K562 (cell line): ENCODE results near the gene MN1. TPM values are rescaled to one million over a fixed set of nuclear protein-coding genes. Genes with fewer than 3 reads are reported as not detected.
"Not testable (repeated sequence)": the region's sequence is repeated elsewhere in the genome, so short reads cannot be mapped to it uniquely, and the experiment has no call there.

Experiments
- ATAC-seq: fragments of 200-7000 bp; cut with Tn5 transposase; 3 replicates; pipeline ENCODE4 v1.9.1; 2020; ENCODE audit warnings: moderate library complexity
- BruUV-seq: library from RNA; stranded (reverse); fragments of 400-500 nt; replicated peaks from 2 replicates; lab custom pipeline; 2021; lab: Mats Ljungman, UMichigan
- CTCF ChIA-PET: fragments of 300-600 bp; formaldehyde crosslinking; extraction: SDS; loops from one replicate; lab custom pipeline; 2021; ENCODE audit warnings: low intra/inter-chr PET ratio; lab: Yijun Ruan, JAX
- POLR2A ChIA-PET: fragments of 300-600, 350-650 bp; sonication (Branson Sonifier 250); formaldehyde crosslinking; extraction: SDS; loops from one replicate; lab custom pipeline; 2021; ENCODE audit warnings: antibody characterized with exemption, inconsistent platforms; lab: Yijun Ruan, JAX
- DNase-seq, 4 experiments: peaks; one replicate each; pipeline versions ENCODE4 v3.0.0 to v3.0.0-alpha.2; 2011 to 2018; ENCODE audit warnings: low spot score in 3 of 4, mixed read lengths in 3 of 4; ENCODE audit errors: extremely low read depth in 1 of 4
- FAIRE-seq: peaks from 2 replicates; lab custom pipeline; 2011; peaks lifted over from hg19 to GRCh38; lab: Jason Lieb, UNC
- H2AFZ ChIP-seq: 2 replicates; pipeline ENCODE4 v1.6.0; 2011; ENCODE audit warnings: low read depth, low read length, control low read depth, inconsistent platforms
- H3K27ac ChIP-seq: fragments of 200-600 bp; 3 replicates; pipeline ENCODE4 v1.8.0; 2011; ENCODE audit warnings: low read depth, mild to moderate bottlenecking, control low read depth, inconsistent platforms, low read length, moderate library complexity, mixed read lengths; ENCODE audit errors: extremely low read depth
- H3K27me3 ChIP-seq, 2 experiments: fragments of 300-600 bp in 1 of 2; 2 replicates in 1 of 2; 3 replicates in 1 of 2; pipeline versions ENCODE4 v1.6.0 to v1.8.0; 2011; ENCODE audit warnings: inconsistent platforms in 2 of 2, low read length in 2 of 2, mild to moderate bottlenecking in 1 of 2, mixed read lengths in 1 of 2, moderate library complexity in 1 of 2; ENCODE audit not compliant: control insufficient read depth in 2 of 2, insufficient read depth in 2 of 2
- H3K36me3 ChIP-seq: fragments of 300-600 bp; 3 replicates; pipeline ENCODE4 v1.8.0; 2011; ENCODE audit warnings: mild to moderate bottlenecking, low read length, inconsistent platforms; ENCODE audit not compliant: control insufficient read depth, insufficient read depth
- H3K4me1 ChIP-seq, 2 experiments: fragments of 200-600 bp in 1 of 2; replicated peaks in 1 of 2; 2 replicates in 1 of 2; 3 replicates in 1 of 2; pipeline versions ENCODE4 v1.5.1 to v1.8.0; 2011; ENCODE audit warnings: inconsistent platforms in 2 of 2, low read length in 2 of 2, mild to moderate bottlenecking in 1 of 2, mixed read lengths in 1 of 2, moderate library complexity in 1 of 2; ENCODE audit not compliant: control insufficient read depth in 2 of 2, insufficient read depth in 2 of 2
- H3K4me2 ChIP-seq: 2 replicates; pipeline ENCODE4 v1.6.1; 2011; ENCODE audit warnings: low read length, control low read depth, inconsistent platforms, mixed read lengths; ENCODE audit not compliant: insufficient read depth
- H3K4me3 ChIP-seq: fragments of 200-600 bp; sonication (generic), shearing (Covaris generic); 2 replicates; pipeline ENCODE4 v1.5.1; 2016; ENCODE audit warnings: control low read depth, inconsistent platforms
- H3K79me2 ChIP-seq: fragments of 200-600 bp; 3 replicates; pipeline ENCODE4 v1.8.0; 2011; ENCODE audit warnings: low read length, inconsistent platforms; ENCODE audit not compliant: control insufficient read depth, insufficient read depth
- H3K9ac ChIP-seq, 2 experiments: 2 replicates each; pipeline versions ENCODE4 v1.6.0 to v1.6.1; 2011; ENCODE audit warnings: low read depth in 2 of 2, low read length in 2 of 2, control low read depth in 1 of 2, inconsistent platforms in 1 of 2, mild to moderate bottlenecking in 1 of 2, mixed read lengths in 1 of 2; ENCODE audit not compliant: insufficient read depth in 1 of 2
- H3K9me1 ChIP-seq: one replicate; pipeline ENCODE4 v1.6.0; 2011; ENCODE audit warnings: inconsistent platforms, mild to moderate bottlenecking, low read length, moderate library complexity; ENCODE audit not compliant: control insufficient read depth, insufficient read depth
- H3K9me3 ChIP-seq: replicated peaks from 2 replicates; pipeline ENCODE4 v1.5.1; 2011; ENCODE audit warnings: low read depth, low read length, inconsistent platforms; ENCODE audit not compliant: control insufficient read depth, insufficient read depth
- H4K20me1 ChIP-seq: replicated peaks from 2 replicates; pipeline ENCODE4 v1.6.1; 2011; ENCODE audit warnings: low read length, inconsistent platforms, mixed read lengths; ENCODE audit not compliant: control insufficient read depth, insufficient read depth
- YBX1 ChIP-seq: fragments of 450-650 bp; IDR thresholded peaks from 2 replicates; pipeline ENCODE4 v1.7.1; 2016; ENCODE audit warnings: mild to moderate bottlenecking
- WGBS: fragments of 100-300 bp; shearing (Covaris generic); methylation state at CpG from one replicate; pipeline ENCODE4 v1.1.6; 2016; ENCODE audit warnings: low coverage, mixed read lengths; ENCODE audit not compliant: insufficient coverage; ENCODE audit errors: missing lambda C conversion rate; 5-methylcytosine and 5-hydroxymethylcytosine counted together
- in situ Hi-C: fragments of 300-500 bp; cut with MboI; formaldehyde crosslinking; loops from 4 replicates; pipeline ENCODE4 v1.15.0; 2018; ENCODE audit warnings: inconsistent platforms, mixed read lengths
- intact Hi-C: fragments of 100-400 bp; cut with micrococcal nuclease; formaldehyde crosslinking; loops from 2 replicates; pipeline ENCODE4 v1.14.2; 2022
- polyA plus RNA-seq, 8 experiments: library from polyadenylated mRNA; depleted of rRNA in 4 of 8; stranded (reverse) in 5 of 8; unstranded in 3 of 8; fragments of >200 nt; fragmentation: Nextera tagmentation in 2 of 8; fragmentation: Illumina TruSeq in 1 of 8; extraction: Ambion mirVana in 2 of 8; extraction: Trizol in 1 of 8; gene quantifications; 2 replicates each; pipeline versions ENCODE4 v1.2.1 to v1.2.3, GENCODE V29; 2011 to 2014; ENCODE audit warnings: inconsistent platforms in 1 of 8, missing spikeins in 1 of 8
- total RNA-seq, 7 experiments: library from RNA; depleted of rRNA in 6 of 7; stranded (reverse); fragments of >200 nt in 6 of 7; fragmentation: Illumina TruSeq in 2 of 7; extraction: Trizol in 2 of 7; gene quantifications; 2 replicates each; pipeline versions ENCODE4 v1.2.1 to v1.2.3, GENCODE V29; 2011 to 2021; ENCODE audit warnings: low replicate concordance in 1 of 7

MN1 gene
- total and polyA plus RNA-seq, 9 of the 15 experiments (the other 6 are each of a cell fraction or from before 2014, with no cell fraction given), result under 0.01 to 0.05 (median 0.03) TPM; not detected in 5

GRCh38 chr22:27745154-27745553 is 56.4 kb downstream of the MN1 start:
- Histone ChIP-seq H2AFZ (no peak overlapping the region), H3K4me1 (no peaks in the 10 kb centered on the region; a peak in 1 of 5 replicates), H3K9ac (no peak overlapping the region), H3K27ac (no peak overlapping the region), H3K4me2 (no peak overlapping the region), H3K4me3 (no peak overlapping the region), H3K36me3 (no peaks in the 10 kb centered on the region)
- POLR2A ChIA-PET, result no interaction called here
- intact Hi-C loops, result no loop called here
- DNase-seq, result no peak
- no peak for ATAC-seq
- BruUV-seq, result no TSS peak
- FAIRE-seq, result no peak
- in situ Hi-C loops, result no loop called here
- TF ChIP-seq YBX1, result no peak
- TF ChIP-seq, all 486 proteins: peak for 0
- WGBS, result 5% methylated on average over 4 of the region's 4 CpGs
- Histone ChIP-seq H3K27me3 (peaks cover 7 to 32% of the 10 kb centered on the region in 2 experiments; a peak in 4 of 5 replicates), H3K79me2 (no peaks in the 10 kb centered on the region), H3K9me3 (no peaks in the 10 kb centered on the region), H3K9me1 (no peaks in the 10 kb centered on the region), H4K20me1 (no peaks in the 10 kb centered on the region)
- CTCF ChIA-PET, result no interaction called here

DNA sequence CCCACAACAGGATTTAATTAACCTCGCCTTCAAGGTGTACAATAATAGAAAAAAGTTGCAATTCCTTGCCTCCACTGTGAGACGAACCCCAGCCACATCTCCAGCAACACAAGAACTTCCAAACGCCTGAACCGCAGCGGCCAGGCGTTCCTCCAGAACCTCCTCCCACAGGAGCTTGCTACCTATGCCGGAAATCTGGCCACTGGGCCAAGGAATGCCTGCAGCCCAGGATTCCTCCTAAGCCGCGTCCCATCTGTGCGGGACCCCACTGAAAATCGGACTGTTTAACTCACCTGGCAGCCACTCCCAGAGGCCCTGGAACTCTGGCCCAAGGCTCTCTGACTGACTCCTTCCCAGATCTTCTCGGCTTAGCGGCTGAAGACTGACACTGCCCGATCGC is 57.5 kb downstream of the MN1 start:
- in situ Hi-C loops, H3K9me3 ChIP-seq, FAIRE-seq, intact Hi-C loops, ATAC-seq, H3K79me2 ChIP-seq, H3K4me3 ChIP-seq, BruUV-seq, H3K4me2 ChIP-seq, H3K9me1 ChIP-seq, DNase-seq, H3K27ac ChIP-seq, CTCF ChIA-PET, H3K9ac ChIP-seq, H3K4me1 ChIP-seq, H4K20me1 ChIP-seq, H2AFZ ChIP-seq, POLR2A ChIA-PET, H3K36me3 ChIP-seq: not testable (repeated sequence)
- WGBS, result 12% methylated on average over 3 of the region's 15 CpGs
- peaks cover 3 to 23% of the 10 kb centered on the region in 2 experiments; a peak in 4 of 5 replicates for H3K27me3 ChIP-seq
